ENCODE results near the gene MCMBP.

Gene MCMBP

GRCh38 chr10:119831656-119832055 is 41.0 kb downstream of the MCMBP start:
- TF ChIP-seq MAX (IDR thresholded peaks at IDR 0.05) = no peak
- TF ChIP-seq TEAD4 (IDR thresholded peaks at IDR 0.05) = no peak

GRCh38 chr10:119830851-119831250 is 41.8 kb downstream of the MCMBP start:
- TF ChIP-seq RAD21 (IDR thresholded peaks at IDR 0.05; ENCODE audit: low read depth) = no peak
- no peak for TF ChIP-seq ZBTB7A (IDR thresholded peaks at IDR 0.05; ENCODE audit: low read depth)
- no peak for TF ChIP-seq CREB1 (IDR thresholded peaks at IDR 0.05; ENCODE audit: low read depth)
- TF ChIP-seq EGR1 (IDR thresholded peaks at IDR 0.05) = no peak
- no peak for TF ChIP-seq TEAD4 (IDR thresholded peaks at IDR 0.05)
- no peak for TF ChIP-seq TAF1 (IDR thresholded peaks at IDR 0.05; ENCODE audit: low read depth)
- no peak for TF ChIP-seq NFIC (IDR thresholded peaks at IDR 0.05)
- TF ChIP-seq EP300 (IDR thresholded peaks at IDR 0.05; ENCODE audit: borderline replicate concordance) = no peak
- TF ChIP-seq USF1 (IDR thresholded peaks at IDR 0.05) = no peak
- no peak for TF ChIP-seq MAX (IDR thresholded peaks at IDR 0.05)
- no peak for TF ChIP-seq TCF12 (IDR thresholded peaks at IDR 0.05; ENCODE audit: low read depth)

- no peak for TF ChIP-seq ZBTB7A (IDR thresholded peaks at IDR 0.05; ENCODE audit: low read depth)
- TF ChIP-seq EP300 (IDR thresholded peaks at IDR 0.05; ENCODE audit: borderline replicate concordance) = no peak
- no peak for TF ChIP-seq CEBPB (IDR thresholded peaks at IDR 0.05)
- no peak for TF ChIP-seq TEAD4 (IDR thresholded peaks at IDR 0.05)
- no peak for TF ChIP-seq MAX (IDR thresholded peaks at IDR 0.05)
- TF ChIP-seq YY1 (IDR thresholded peaks at IDR 0.05; ENCODE audit: low read depth) = no peak
- TF ChIP-seq FOXM1 (IDR thresholded peaks at IDR 0.05; ENCODE audit: borderline replicate concordance, low read depth) = no peak
- TF ChIP-seq TCF12 (IDR thresholded peaks at IDR 0.05; ENCODE audit: low read depth) = no peak
- no peak for TF ChIP-seq CREB1 (IDR thresholded peaks at IDR 0.05; ENCODE audit: low read depth)
- TF ChIP-seq EGR1 (IDR thresholded peaks at IDR 0.05) = no peak
- TF ChIP-seq USF1 (IDR thresholded peaks at IDR 0.05) = no peak
- no peak for TF ChIP-seq REST (IDR thresholded peaks at IDR 0.05; ENCODE audit: low read depth)
- TF ChIP-seq RAD21 (IDR thresholded peaks at IDR 0.05; ENCODE audit: low read depth) = no peak
- TF ChIP-seq NFIC (IDR thresholded peaks at IDR 0.05) = no peak
- TF ChIP-seq TAF1 (IDR thresholded peaks at IDR 0.05; ENCODE audit: low read depth) = no peak
Measured at GRCh38 chr10:119829429-119829828, 43.2 kb downstream of the MCMBP start.

- TF ChIP-seq EP300 (IDR thresholded peaks at IDR 0.05; ENCODE audit: borderline replicate concordance) (no peak), REST (IDR thresholded peaks at IDR 0.05; ENCODE audit: low read depth) (no peak), ZBTB7A (IDR thresholded peaks at IDR 0.05; ENCODE audit: low read depth) (no peak), USF1 (IDR thresholded peaks at IDR 0.05) (no peak), EGR1 (IDR thresholded peaks at IDR 0.05) (no peak), CEBPB (IDR thresholded peaks at IDR 0.05) (no peak), CREB1 (IDR thresholded peaks at IDR 0.05; ENCODE audit: low read depth) (no peak), TAF1 (IDR thresholded peaks at IDR 0.05; ENCODE audit: low read depth) (no peak), TCF12 (IDR thresholded peaks at IDR 0.05; ENCODE audit: low read depth) (no peak), MAX (IDR thresholded peaks at IDR 0.05) (no peak), RAD21 (IDR thresholded peaks at IDR 0.05; ENCODE audit: low read depth) (no peak), TEAD4 (IDR thresholded peaks at IDR 0.05) (no peak), NFIC (IDR thresholded peaks at IDR 0.05) (no peak), FOXM1 (IDR thresholded peaks at IDR 0.05; ENCODE audit: borderline replicate concordance, low read depth) (no peak), YY1 (IDR thresholded peaks at IDR 0.05; ENCODE audit: low read depth) (no peak)
Measured at GRCh38 chr10:119827430-119827829, 45.2 kb downstream of the MCMBP start.

- TF ChIP-seq FOXM1 (IDR thresholded peaks at IDR 0.05; ENCODE audit: borderline replicate concordance, low read depth) (no peak), RAD21 (IDR thresholded peaks at IDR 0.05; ENCODE audit: low read depth) (no peak), CEBPB (IDR thresholded peaks at IDR 0.05) (no peak), EGR1 (IDR thresholded peaks at IDR 0.05) (no peak), USF1 (IDR thresholded peaks at IDR 0.05) (no peak), TCF12 (IDR thresholded peaks at IDR 0.05; ENCODE audit: low read depth) (no peak), YY1 (IDR thresholded peaks at IDR 0.05; ENCODE audit: low read depth) (no peak), CREB1 (IDR thresholded peaks at IDR 0.05; ENCODE audit: low read depth) (no peak), NFIC (IDR thresholded peaks at IDR 0.05) (no peak), TEAD4 (IDR thresholded peaks at IDR 0.05) (no peak), EP300 (IDR thresholded peaks at IDR 0.05; ENCODE audit: borderline replicate concordance) (no peak), TAF1 (IDR thresholded peaks at IDR 0.05; ENCODE audit: low read depth) (no peak)
Measured at GRCh38 chr10:119826771-119827170, 45.9 kb downstream of the MCMBP start.
